ENCODE data around the gene MAD1L1.
"Not testable (repeated sequence)": the region's sequence is repeated elsewhere in the genome, so short reads cannot be mapped to it uniquely, and the experiment has no call there.

MAD1L1 gene

GRCh38 chr7:2232766-2233520, at the start of gene MAD1L1:
Gene MAD1L1, minus strand, starts transcription at chr7:2232945. Its CDS starts 2,812 bp downstream, at chr7:2230133.
- FAIRE-seq: peak; percentile 80

GRCh38 chr7:2282185-2282751, 49.5 kb upstream of the MAD1L1 start:
- FAIRE-seq: no peak

GRCh38 chr7:2281541-2281940, 48.8 kb upstream of the MAD1L1 start:
- no peak for FAIRE-seq

GRCh38 chr7:2280424-2280823, 47.7 kb upstream of the MAD1L1 start:
- peak; percentile 71 for FAIRE-seq

- FAIRE-seq: no peak
Observed at GRCh38 chr7:2279896-2280295, 47.2 kb upstream of the MAD1L1 start.

- FAIRE-seq: no peak
Observed at GRCh38 chr7:2278026-2278425, 45.3 kb upstream of the MAD1L1 start.

- FAIRE-seq: no peak
Observed at GRCh38 chr7:2276107-2276506, 43.4 kb upstream of the MAD1L1 start.

GRCh38 chr7:2275101-2275500, 42.4 kb upstream of the MAD1L1 start:
- no peak for FAIRE-seq

GRCh38 chr7:2274666-2275065, 41.9 kb upstream of the MAD1L1 start:
- FAIRE-seq: no peak

GRCh38 chr7:2273866-2274265, 41.1 kb upstream of the MAD1L1 start:
- no peak for FAIRE-seq

GRCh38 chr7:2272031-2272430, 39.3 kb upstream of the MAD1L1 start:
- no peak for FAIRE-seq

GRCh38 chr7:2271273-2272026, 38.7 kb upstream of the MAD1L1 start:
- FAIRE-seq: no peak

- no peak for FAIRE-seq
Observed at GRCh38 chr7:2270495-2270894, 37.8 kb upstream of the MAD1L1 start.

GRCh38 chr7:2269991-2270460, 37.3 kb upstream of the MAD1L1 start:
- FAIRE-seq: no peak

GRCh38 chr7:2269089-2269990, 36.6 kb upstream of the MAD1L1 start:
- not testable (repeated sequence) for FAIRE-seq

- no peak for FAIRE-seq
Observed at GRCh38 chr7:2266911-2267310, 34.2 kb upstream of the MAD1L1 start.

GRCh38 chr7:2264158-2264557, 31.4 kb upstream of the MAD1L1 start:
- no peak for FAIRE-seq

- no peak for FAIRE-seq
Observed at GRCh38 chr7:2263176-2263575, 30.4 kb upstream of the MAD1L1 start.

GRCh38 chr7:2261611-2262010, 28.9 kb upstream of the MAD1L1 start:
- FAIRE-seq: no peak

GRCh38 chr7:2260820-2261219, 28.1 kb upstream of the MAD1L1 start:
- FAIRE-seq: no peak

- FAIRE-seq: no peak
Observed at GRCh38 chr7:2259480-2259879, 26.7 kb upstream of the MAD1L1 start.

GRCh38 chr7:2258661-2259365, 26.1 kb upstream of the MAD1L1 start:
- FAIRE-seq: no peak

All from G401.6 (cell line).